Measurements from ENCODE around the gene PRICKLE4. TPM values are rescaled to one million over a fixed set of nuclear protein-coding genes. Genes with fewer than 3 reads are reported as not detected.
A peak's percentile ranks its signal among the peaks of the same experiment; 100 is the strongest.

PRICKLE4 gene
- total and polyA plus RNA-seq, 2 of the 13 experiments (the other 11 are each of a cell fraction or from before 2014, with no cell fraction given) = 0.92 to 1.2 TPM

- 0 out of 2 replicates have a peak, but pooled peaks have one; percentile 8 for TF ChIP-seq ARID5B (CRISPR knock-in tag; IDR thresholded peaks at IDR 0.05)
- no peak for TF ChIP-seq RFX5 (IDR thresholded peaks at IDR 0.05; ENCODE audit: low read depth, low read length)
- no peak for TF ChIP-seq ZNF563 (CRISPR knock-in tag; IDR thresholded peaks at IDR 0.05)
- peak; percentile 74 for TF ChIP-seq HNF4A (CRISPR knock-in tag; IDR thresholded peaks at IDR 0.05)
- peak; percentile 48; the same call in 1 of the 2 replicates for TF ChIP-seq RFXAP (CRISPR knock-in tag; IDR thresholded peaks at IDR 0.05; ENCODE audit: borderline replicate concordance)
- TF ChIP-seq ZNF234 (CRISPR knock-in tag; conservative IDR thresholded peaks at IDR 0.05) = no peak
- TF ChIP-seq KLF11 (CRISPR knock-in tag; IDR thresholded peaks at IDR 0.05) = no peak
- 0 out of 2 replicates have a peak, but pooled peaks have one; percentile 4 for TF ChIP-seq ATF2 (CRISPR knock-in tag; IDR thresholded peaks at IDR 0.05)
- peak; percentile 40; the same call in 1 of the 2 replicates for TF ChIP-seq MED1 (CRISPR knock-in tag; IDR thresholded peaks at IDR 0.05)
- TF ChIP-seq ZFYVE20 (CRISPR knock-in tag; IDR thresholded peaks at IDR 0.05; ENCODE audit: borderline replicate concordance, low read depth) = no peak
- peak; percentile 46; the same call in 1 of the 2 replicates for TF ChIP-seq NR2F6 (IDR thresholded peaks at IDR 0.05)
- TF ChIP-seq NR2F6 (CRISPR knock-in tag; IDR thresholded peaks at IDR 0.05) = peak; percentile 42; the same call in 1 of the 2 replicates
- TF ChIP-seq IRX3 (CRISPR knock-in tag; IDR thresholded peaks at IDR 0.05; ENCODE audit: borderline replicate concordance, low read depth) = no peak
- no peak for TF ChIP-seq CREBL2 (CRISPR knock-in tag; IDR thresholded peaks at IDR 0.05; ENCODE audit: borderline replicate concordance)
- no peak for TF ChIP-seq SNAPC2 (CRISPR knock-in tag; IDR thresholded peaks at IDR 0.05)
- no peak for TF ChIP-seq HMGA1 (CRISPR knock-in tag; conservative IDR thresholded peaks at IDR 0.05)
- TF ChIP-seq PAXIP1 (CRISPR knock-in tag; conservative IDR thresholded peaks at IDR 0.05) = peak; percentile 78
- TF ChIP-seq RXRB (CRISPR knock-in tag; IDR thresholded peaks at IDR 0.05; ENCODE audit: borderline replicate concordance) = peak; percentile 25; the same call in 1 of the 2 replicates
- no peak for TF ChIP-seq FOXK1 (CRISPR knock-in tag; IDR thresholded peaks at IDR 0.05; ENCODE audit: borderline replicate concordance, low read depth)
- no peak for TF ChIP-seq ZSCAN29 (CRISPR knock-in tag; conservative IDR thresholded peaks at IDR 0.05)
- TF ChIP-seq ATF1 (CRISPR knock-in tag; IDR thresholded peaks at IDR 0.05) = no peak
- 0 out of 2 replicates have a peak, but pooled peaks have one; percentile 25 for TF ChIP-seq HIVEP1 (CRISPR knock-in tag; IDR thresholded peaks at IDR 0.05)
- TF ChIP-seq FOSL1 (CRISPR knock-in tag; IDR thresholded peaks at IDR 0.05; ENCODE audit: borderline replicate concordance) = no peak
These were observed 41.5 kb upstream of the PRICKLE4 start (continued) for GRCh38 chr6:41739041-41739440.

All from HepG2 (cell line).